GM18873 (cell line): ENCODE measurements around the gene FARP1.

Source experiments
- ATAC-seq: cut with Tn5 transposase; IDR thresholded peaks from one replicate; pipeline ENCODE4 v1.9.1; 2021; ENCODE audit warnings: mild to moderate bottlenecking, moderate library complexity, moderate number of reproducible peaks; ENCODE audit not compliant: unreplicated experiment, low FRiP score

Gene FARP1

GRCh38 chr13:98374750-98375149 lies 231.9 kb downstream of the FARP1 start:
- no peak for ATAC-seq

- ATAC-seq: no peak
Measured at GRCh38 chr13:98377635-98378378, 234.9 kb downstream of the FARP1 start.

GRCh38 chr13:98384739-98385138 lies 241.8 kb downstream of the FARP1 start:
- ATAC-seq: no peak

GRCh38 chr13:98385606-98386005 lies 242.7 kb downstream of the FARP1 start:
- no peak for ATAC-seq

GRCh38 chr13:98386637-98387036 lies 243.7 kb downstream of the FARP1 start:
- no peak for ATAC-seq

- ATAC-seq: no peak
Measured at GRCh38 chr13:98389319-98389718, 246.4 kb downstream of the FARP1 start.

- ATAC-seq: no peak
Measured at GRCh38 chr13:98390086-98390715, 247.3 kb downstream of the FARP1 start.

GRCh38 chr13:98393873-98394272 lies 251.0 kb downstream of the FARP1 start:
- no peak for ATAC-seq

GRCh38 chr13:98394820-98395510 lies 252.1 kb downstream of the FARP1 start:
- no peak for ATAC-seq

GRCh38 chr13:98396071-98396710 lies 253.3 kb downstream of the FARP1 start:
- ATAC-seq: no peak

- ATAC-seq: no peak
Measured at GRCh38 chr13:98397221-98397620, 254.3 kb downstream of the FARP1 start.

GRCh38 chr13:98397861-98398260 lies 255.0 kb downstream of the FARP1 start:
- ATAC-seq: no peak

GRCh38 chr13:98398581-98398980 lies 255.7 kb downstream of the FARP1 start:
- ATAC-seq: no peak

- no peak for ATAC-seq
Measured at GRCh38 chr13:98399756-98400155, 256.9 kb downstream of the FARP1 start.

- ATAC-seq: no peak
Measured at GRCh38 chr13:98401934-98402333, 259.0 kb downstream of the FARP1 start.

- no peak for ATAC-seq
Measured at GRCh38 chr13:98403076-98403475, 260.2 kb downstream of the FARP1 start.

- ATAC-seq: no peak
Measured at GRCh38 chr13:98405107-98405571, 262.2 kb downstream of the FARP1 start.

GRCh38 chr13:98405690-98406344 lies 262.9 kb downstream of the FARP1 start:
- ATAC-seq: no peak

- no peak for ATAC-seq
Measured at GRCh38 chr13:98406427-98406826, 263.5 kb downstream of the FARP1 start.

- no peak for ATAC-seq
Measured at GRCh38 chr13:98406971-98407370, 264.1 kb downstream of the FARP1 start.
